SU-DHL-6 (cell line): ENCODE results near the gene UBE2D2.

Experiments
- H2AFZ ChIP-seq: fragments of 200-600 bp; sonication (generic); 2 replicates; pipeline ENCODE4 v1.6.1; 2014; ENCODE audit warnings: low read depth, mild to moderate bottlenecking, moderate library complexity, mixed read lengths, antibody characterized with exemption, low read length; ENCODE audit not compliant: severe bottlenecking
- H3F3A ChIP-seq: fragments of 200-600 bp; shearing (Covaris generic); 2 replicates; pipeline ENCODE4 v1.6.0; 2016; ENCODE audit warnings: antibody characterized with exemption, mild to moderate bottlenecking; ENCODE audit not compliant: insufficient read depth
- H3K27ac ChIP-seq: fragments of 200-600 bp; sonication (generic); 2 replicates; pipeline ENCODE4 v1.5.1; 2016; ENCODE audit warnings: low read depth, mild to moderate bottlenecking, low read length, moderate library complexity, mixed read lengths
- H3K27me3 ChIP-seq: fragments of 200-600 bp; sonication (generic), shearing (Covaris generic); 2 replicates; pipeline ENCODE4 v1.6.0; 2014; ENCODE audit warnings: mild to moderate bottlenecking, low read length
- H3K36me3 ChIP-seq: fragments of 200-600 bp; sonication (generic); 2 replicates; pipeline ENCODE4 v1.6.1; 2014; ENCODE audit warnings: mild to moderate bottlenecking, low read length, mixed read lengths
- H3K4me2 ChIP-seq: fragments of 300-600, 200-600 bp; shearing (Covaris generic), sonication (generic); 2 replicates; pipeline ENCODE4 v1.6.0; 2014; ENCODE audit warnings: low read length, low read depth, mild to moderate bottlenecking; ENCODE audit not compliant: poor library complexity, severe bottlenecking
- H3K4me3 ChIP-seq: fragments of 200-600 bp; sonication (generic); 2 replicates; pipeline ENCODE4 v1.5.1; 2014; ENCODE audit warnings: antibody characterized with exemption, low read length, mild to moderate bottlenecking, mixed read lengths; ENCODE audit not compliant: insufficient read depth, poor library complexity, severe bottlenecking
- H3K79me2 ChIP-seq: fragments of 200-600 bp; sonication (generic); 2 replicates; pipeline ENCODE4 v1.6.1; 2014; ENCODE audit warnings: mild to moderate bottlenecking, low read length, moderate library complexity; ENCODE audit not compliant: insufficient read depth
- H3K9ac ChIP-seq: fragments of 200-600 bp; sonication (generic); 2 replicates; pipeline ENCODE4 v1.7.0; 2014; ENCODE audit warnings: mild to moderate bottlenecking, low read length
- H3K9me2 ChIP-seq: fragments of 200-600 bp; sonication (generic); replicated peaks from 2 replicates; pipeline ENCODE4 v1.6.1; 2014; ENCODE audit warnings: low read length; ENCODE audit not compliant: insufficient read depth
- H3K9me3 ChIP-seq: fragments of 200-600 bp; sonication (generic); 2 replicates; pipeline ENCODE4 v1.6.1; 2014; ENCODE audit warnings: low read length, mixed read lengths; ENCODE audit not compliant: insufficient read depth
- H4K20me1 ChIP-seq: fragments of 200-600 bp; sonication (generic); 2 replicates; pipeline ENCODE4 v1.6.1; 2014; ENCODE audit warnings: low read depth, mild to moderate bottlenecking, antibody characterized with exemption, low read length, moderate library complexity, mixed read lengths
- EZH2phosphoT487 ChIP-seq: fragments of 200-600 bp; sonication (generic), shearing (Covaris generic); conservative IDR thresholded peaks from 2 replicates; pipeline ENCODE4 v1.6.1; 2018; ENCODE audit warnings: mild to moderate bottlenecking, antibody characterized with exemption, low read length, moderate library complexity, mixed read lengths
- TF ChIP-seq, protein P1 (sequence below): fragments of 200-600 bp; sonication (generic); IDR thresholded peaks from one replicate; pipeline ENCODE4 v1.5.1; 2017; ENCODE audit warnings: antibody characterized with exemption, mild to moderate bottlenecking, low read length, moderate library complexity; ENCODE audit not compliant: insufficient read depth, poor library complexity, severe bottlenecking

UBE2D2 gene

DNA sequence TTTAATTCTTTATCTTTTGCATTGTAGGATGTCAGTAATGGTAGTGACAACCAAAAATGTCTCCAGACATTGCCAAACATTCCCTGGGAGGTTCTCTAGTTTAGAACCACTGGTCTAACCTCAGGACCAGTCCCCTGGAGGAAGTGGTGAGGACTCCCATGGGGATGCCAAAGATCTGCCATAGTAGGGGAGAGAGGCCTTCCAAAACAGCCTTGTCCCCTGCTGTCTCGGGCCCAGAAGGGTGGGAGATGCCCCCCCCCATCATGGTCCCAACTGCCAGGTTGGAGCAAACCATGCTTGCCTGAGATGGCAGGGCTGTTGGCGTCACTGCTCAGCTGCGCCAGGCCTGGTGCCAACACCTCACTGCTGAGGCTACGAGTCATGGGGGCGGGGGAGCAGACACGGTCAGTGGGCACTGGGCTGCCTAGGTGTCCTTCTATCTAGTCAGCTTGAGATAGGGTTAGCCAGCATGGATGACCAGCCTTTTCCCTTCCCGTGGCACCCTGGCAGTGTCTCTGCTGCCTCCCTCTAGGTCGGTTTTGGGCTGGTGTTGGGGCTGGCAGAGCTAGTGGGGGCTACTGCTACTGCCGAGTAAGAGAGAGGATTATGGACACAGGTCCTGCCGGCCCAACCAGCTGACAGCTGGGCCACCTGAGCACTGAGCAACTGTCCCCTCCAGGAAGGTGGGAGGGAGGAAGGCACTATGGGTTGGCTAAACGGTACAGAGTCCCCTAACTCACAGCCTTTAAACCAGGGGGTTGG lies 78.7 kb downstream of the UBE2D2 start:
- no peaks in the 10 kb centered on the region for H3K9me2 ChIP-seq
- no peak overlapping the region for H3K4me3 ChIP-seq
- H3F3A ChIP-seq, result peaks cover 28% of the 10 kb centered on the region
- no peaks in the 10 kb centered on the region for H3K36me3 ChIP-seq
- H3K4me2 ChIP-seq, result no peak overlapping the region
- H3K27me3 ChIP-seq, result no peaks in the 10 kb centered on the region
- no peak overlapping the region for H3K9ac ChIP-seq
- no peaks in the 10 kb centered on the region for H3K9me3 ChIP-seq
- TF ChIP-seq, protein P1, sequence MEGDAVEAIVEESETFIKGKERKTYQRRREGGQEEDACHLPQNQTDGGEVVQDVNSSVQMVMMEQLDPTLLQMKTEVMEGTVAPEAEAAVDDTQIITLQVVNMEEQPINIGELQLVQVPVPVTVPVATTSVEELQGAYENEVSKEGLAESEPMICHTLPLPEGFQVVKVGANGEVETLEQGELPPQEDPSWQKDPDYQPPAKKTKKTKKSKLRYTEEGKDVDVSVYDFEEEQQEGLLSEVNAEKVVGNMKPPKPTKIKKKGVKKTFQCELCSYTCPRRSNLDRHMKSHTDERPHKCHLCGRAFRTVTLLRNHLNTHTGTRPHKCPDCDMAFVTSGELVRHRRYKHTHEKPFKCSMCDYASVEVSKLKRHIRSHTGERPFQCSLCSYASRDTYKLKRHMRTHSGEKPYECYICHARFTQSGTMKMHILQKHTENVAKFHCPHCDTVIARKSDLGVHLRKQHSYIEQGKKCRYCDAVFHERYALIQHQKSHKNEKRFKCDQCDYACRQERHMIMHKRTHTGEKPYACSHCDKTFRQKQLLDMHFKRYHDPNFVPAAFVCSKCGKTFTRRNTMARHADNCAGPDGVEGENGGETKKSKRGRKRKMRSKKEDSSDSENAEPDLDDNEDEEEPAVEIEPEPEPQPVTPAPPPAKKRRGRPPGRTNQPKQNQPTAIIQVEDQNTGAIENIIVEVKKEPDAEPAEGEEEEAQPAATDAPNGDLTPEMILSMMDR, result no peak
- TF ChIP-seq EZH2phosphoT487, result no peak
- no peak overlapping the region for H3K27ac ChIP-seq
- H2AFZ ChIP-seq, result no peak overlapping the region
- no peaks in the 10 kb centered on the region for H3K79me2 ChIP-seq
- H4K20me1 ChIP-seq, result no peaks in the 10 kb centered on the region

DNA sequence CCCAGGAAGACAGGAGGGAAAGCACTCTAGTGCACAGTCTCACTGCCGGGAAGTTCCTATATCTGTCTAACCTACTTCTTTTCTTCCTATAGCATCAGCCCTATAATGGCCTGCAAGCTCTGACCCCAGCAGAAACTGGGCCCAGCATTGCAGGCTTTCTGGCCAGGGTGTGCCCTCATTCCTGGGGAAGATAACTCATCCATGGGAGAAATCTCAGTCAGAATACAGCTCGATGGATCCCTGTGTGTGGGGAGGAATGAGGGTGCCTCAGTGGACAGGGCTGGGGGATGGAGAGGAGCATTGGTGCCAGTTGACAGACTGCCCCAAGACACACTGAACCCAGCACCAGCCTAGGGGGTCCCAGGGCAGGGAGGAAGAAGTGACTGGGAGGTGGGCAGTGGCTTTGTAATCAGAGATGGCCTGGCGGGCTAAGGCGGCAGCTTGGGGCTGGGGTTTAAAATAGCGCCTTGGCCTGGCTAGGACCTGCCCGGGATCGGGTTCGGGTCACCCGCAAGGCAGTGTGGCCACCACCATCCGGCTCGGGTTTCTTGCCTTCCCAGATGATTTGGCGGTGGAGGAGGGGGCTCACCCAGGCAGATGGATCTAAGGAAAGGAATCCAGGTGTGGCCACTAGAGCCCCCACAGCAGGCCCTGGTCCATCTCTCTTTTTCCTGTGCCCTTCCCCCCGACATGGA lies 79.4 kb downstream of the UBE2D2 start:
- Histone ChIP-seq H3K9ac (no peak overlapping the region), H3K4me2 (no peak overlapping the region)

DNA sequence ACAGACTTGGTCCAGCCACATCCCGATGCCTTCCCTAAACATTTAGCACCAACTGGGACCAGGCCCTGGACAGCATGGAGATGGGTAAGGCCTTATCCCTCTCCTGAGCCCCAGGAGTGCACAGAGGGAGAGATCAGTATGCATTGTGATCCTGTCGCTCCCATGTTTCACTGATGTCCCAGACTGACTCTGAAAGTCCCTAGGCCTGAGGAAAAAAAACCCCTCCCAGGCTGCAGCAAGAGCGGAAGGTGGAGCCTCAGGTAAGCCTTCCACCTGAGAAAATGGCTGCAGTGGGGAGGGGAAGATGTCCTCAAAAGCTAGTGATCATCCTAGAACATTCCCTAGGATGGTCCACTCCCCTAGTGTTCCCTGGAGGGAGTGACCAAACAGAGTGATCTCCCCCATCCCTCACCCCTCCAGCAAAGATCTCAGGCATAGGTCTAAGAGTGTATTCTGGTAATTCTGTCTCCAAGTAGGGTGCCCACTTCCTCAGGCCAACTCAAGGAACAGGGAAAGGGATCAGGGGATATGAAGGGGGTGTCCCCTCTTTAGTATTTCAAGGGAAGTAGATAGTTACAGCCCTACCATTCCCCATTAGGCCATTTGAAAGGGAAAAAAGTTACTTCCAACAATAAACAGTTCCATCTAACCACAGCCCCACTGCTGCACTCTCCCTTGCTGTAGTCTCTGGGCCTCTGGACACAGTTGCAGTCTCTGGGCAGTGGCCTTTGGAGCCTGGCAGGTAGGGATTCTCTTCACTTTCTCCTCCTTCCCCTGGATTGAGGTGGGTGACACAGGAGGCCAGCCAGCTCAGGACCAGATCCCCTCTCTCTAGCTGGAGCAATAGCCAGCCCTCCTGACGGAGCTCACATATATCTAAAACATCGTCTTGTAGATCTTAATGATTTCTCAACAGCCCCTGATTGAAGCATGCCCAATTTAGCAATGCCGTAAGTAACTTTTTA lies 80.3 kb downstream of the UBE2D2 start:
- no peak overlapping the region for H2AFZ ChIP-seq
- no peak overlapping the region for H3K4me2 ChIP-seq

More for the DNA sequence above, 79.4 kb downstream of the UBE2D2 start:
- Histone ChIP-seq H3F3A (peaks cover 20% of the 10 kb centered on the region), H3K27me3 (no peaks in the 10 kb centered on the region), H3K36me3 (no peaks in the 10 kb centered on the region), H3K9me2 (no peaks in the 10 kb centered on the region), H3K4me3 (no peak overlapping the region), H3K27ac (no peak overlapping the region), H4K20me1 (no peaks in the 10 kb centered on the region), H3K9me3 (no peaks in the 10 kb centered on the region), H3K79me2 (no peaks in the 10 kb centered on the region), H2AFZ (no peak overlapping the region)
- no peak for TF ChIP-seq EZH2phosphoT487
- TF ChIP-seq, protein P1, result no peak

More for the DNA sequence above, 80.3 kb downstream of the UBE2D2 start:
- Histone ChIP-seq H3K27me3 (no peaks in the 10 kb centered on the region), H4K20me1 (no peaks in the 10 kb centered on the region), H3K9me3 (no peaks in the 10 kb centered on the region), H3K36me3 (no peaks in the 10 kb centered on the region), H3K9ac (no peak overlapping the region), H3K9me2 (no peaks in the 10 kb centered on the region), H3K4me3 (no peak overlapping the region), H3F3A (peaks cover 12% of the 10 kb centered on the region), H3K79me2 (no peaks in the 10 kb centered on the region), H3K27ac (no peak overlapping the region)
- TF ChIP-seq, protein P1, result no peak
- TF ChIP-seq EZH2phosphoT487, result no peak
